ENCODE data around the gene HSD11B1L. TPM values are rescaled to one million over a fixed set of nuclear protein-coding genes. Genes with fewer than 3 reads are reported as not detected.

HSD11B1L gene
- total RNA-seq, 1 donor from 2014 or later: 10.3 TPM

DNA sequence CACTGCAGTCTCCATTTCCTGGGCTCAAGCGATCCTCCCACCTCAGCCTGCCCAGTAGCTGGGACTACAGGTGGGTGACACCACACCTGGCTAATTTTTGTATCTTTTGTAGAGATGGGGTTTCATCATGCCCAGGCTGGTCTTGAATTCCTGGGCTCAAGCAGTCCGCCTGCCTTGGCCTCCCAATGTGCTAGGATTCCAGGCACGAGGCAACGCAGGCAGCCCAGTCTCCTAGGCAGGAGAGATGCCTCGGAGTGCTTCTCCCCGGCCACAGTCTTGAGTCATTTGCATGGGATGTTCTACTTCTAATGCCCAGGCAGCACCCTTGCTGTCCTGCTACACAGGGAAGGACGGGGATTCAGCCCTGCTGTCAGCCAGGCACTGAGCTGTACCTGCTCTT is 9.2 kb upstream of the HSD11B1L start:
- no peak overlapping the region for H3K4me3 ChIP-seq
- no peak for DNase-seq (ENCODE audit: extremely low spot score in 2 of 2)
- H3K27me3 ChIP-seq: no peaks in the 10 kb centered on the region
- TF ChIP-seq POLR2AphosphoS5 (IDR thresholded peaks at IDR 0.05; ENCODE audit: insufficient read depth in 1 of 2, low read depth in 1 of 2): no peak
- TF ChIP-seq CTCF (IDR thresholded peaks at IDR 0.05): no peak
- TF ChIP-seq POLR2A (IDR thresholded peaks at IDR 0.05): no peak
- H3K36me3 ChIP-seq: peaks cover 0 to 36% of the 10 kb centered on the region in 2 donors
- intact Hi-C loops (cut with DNase I): no loop called here
- no peak overlapping the region for H3K27ac ChIP-seq
- no peaks in the 10 kb centered on the region for H3K4me1 ChIP-seq
- H3K9me3 ChIP-seq: no peaks in the 10 kb centered on the region

DNA sequence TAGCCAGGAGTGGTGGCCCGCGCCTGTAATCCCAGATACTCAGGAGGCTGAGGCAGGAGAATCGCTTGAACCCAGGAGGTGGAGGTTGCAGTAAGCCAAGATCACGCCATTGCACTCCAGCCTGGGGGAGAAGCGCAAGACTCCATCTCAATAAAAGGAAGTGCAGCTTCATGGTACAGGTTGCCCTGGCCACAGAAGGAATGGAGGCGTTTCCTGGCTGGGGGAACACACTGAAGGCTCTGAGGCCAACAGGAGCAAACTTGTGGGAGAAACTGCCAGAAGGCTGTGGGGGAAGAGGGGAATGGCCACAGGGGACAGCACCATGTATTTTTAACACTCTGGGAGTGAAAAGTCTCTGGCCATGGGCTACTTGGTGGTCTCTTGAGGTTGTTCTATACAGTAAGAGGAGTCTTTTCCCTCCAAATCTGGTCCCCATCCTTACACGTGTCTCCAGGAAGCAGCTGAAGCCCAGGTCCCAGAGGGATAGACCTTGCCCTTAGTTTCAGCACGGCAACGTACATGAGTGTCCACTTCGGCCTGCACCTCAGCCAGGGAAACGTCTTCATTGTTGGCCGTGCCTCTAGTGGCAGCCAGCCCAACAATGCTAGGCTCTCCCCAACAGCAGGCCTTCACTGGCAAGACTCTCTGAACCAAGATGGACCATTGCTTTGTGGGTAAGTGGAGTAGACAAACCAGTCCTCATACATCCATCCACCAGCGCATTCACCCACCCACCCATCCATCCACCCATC is 7.9 kb upstream of the HSD11B1L start:
- no peak overlapping the region for H3K27ac ChIP-seq
- no peak overlapping the region for H3K4me3 ChIP-seq
- no peak for TF ChIP-seq CTCF (IDR thresholded peaks at IDR 0.05)
- intact Hi-C loops (cut with DNase I): no loop called here
- no peaks in the 10 kb centered on the region for H3K9me3 ChIP-seq
- H3K27me3 ChIP-seq: no peaks in the 10 kb centered on the region
- H3K36me3 ChIP-seq: peaks cover 0 to 23% of the 10 kb centered on the region in 2 donors
- no peak for DNase-seq (ENCODE audit: extremely low spot score in 2 of 2)
- H3K4me1 ChIP-seq: no peaks in the 10 kb centered on the region

DNA sequence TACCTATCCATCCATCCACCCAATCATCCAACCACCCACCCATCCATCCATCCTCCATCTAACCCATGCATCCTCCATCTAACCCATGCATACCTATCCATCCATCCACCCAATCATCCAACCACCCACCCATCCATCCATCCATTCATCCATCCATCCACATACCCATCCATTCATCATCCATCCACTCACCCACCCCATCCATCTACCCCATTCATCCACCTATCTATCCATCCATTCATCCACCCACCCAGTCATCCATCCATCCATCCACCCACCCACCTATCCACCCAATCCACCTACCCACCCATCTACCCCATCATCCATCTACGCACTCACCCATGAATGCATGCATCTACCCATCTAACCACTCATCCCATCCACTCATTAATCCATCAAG is 7.1 kb upstream of the HSD11B1L start:
- TF ChIP-seq CTCF (IDR thresholded peaks at IDR 0.05) (no peak), POLR2AphosphoS5 (IDR thresholded peaks at IDR 0.05; ENCODE audit: insufficient read depth in 1 of 2, low read depth in 1 of 2) (no peak), POLR2A (IDR thresholded peaks at IDR 0.05) (no peak)
- H3K36me3 ChIP-seq: peaks cover 0 to 15% of the 10 kb centered on the region in 2 donors
- H3K27me3 ChIP-seq: no peaks in the 10 kb centered on the region
- no peaks in the 10 kb centered on the region for H3K9me3 ChIP-seq
- no peak overlapping the region for H3K27ac ChIP-seq
- no peak for DNase-seq (ENCODE audit: extremely low spot score in 2 of 2)
- intact Hi-C loops (cut with DNase I): no loop called here
- no peak overlapping the region for H3K4me3 ChIP-seq
- H3K4me1 ChIP-seq: peaks cover under 1% of the 10 kb centered on the region

DNA sequence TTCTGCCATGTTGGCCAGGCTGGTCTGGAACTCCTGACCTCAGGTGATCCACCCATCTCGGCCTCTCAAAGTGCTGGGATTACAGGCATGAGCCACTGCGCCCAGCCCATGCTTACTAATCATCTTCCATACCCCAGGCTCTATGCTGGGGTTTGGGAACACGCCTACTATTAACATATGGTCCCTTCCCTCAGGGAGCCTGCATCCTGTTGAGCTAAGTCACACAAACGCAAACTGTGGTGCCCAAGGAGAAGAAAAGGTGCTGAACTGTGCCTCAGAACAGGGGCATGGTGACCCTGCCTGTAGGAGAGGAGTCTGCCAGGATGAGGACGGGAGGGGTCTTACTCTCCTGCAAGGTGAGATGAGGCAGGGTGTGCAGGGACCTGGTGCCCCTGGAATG is 6.1 kb upstream of the HSD11B1L start:
- Histone ChIP-seq H3K9me3 (no peaks in the 10 kb centered on the region), H3K27ac (no peak overlapping the region), H3K4me3 (no peak overlapping the region), H3K4me1 (peaks cover 10% of the 10 kb centered on the region), H3K36me3 (peaks cover 0 to 5% of the 10 kb centered on the region in 2 donors), H3K27me3 (no peaks in the 10 kb centered on the region)
- TF ChIP-seq POLR2A (IDR thresholded peaks at IDR 0.05) (no peak), POLR2AphosphoS5 (IDR thresholded peaks at IDR 0.05; ENCODE audit: insufficient read depth in 1 of 2, low read depth in 1 of 2) (no peak), CTCF (IDR thresholded peaks at IDR 0.05) (no peak)
- intact Hi-C loops (cut with DNase I): no loop called here
- no peak for DNase-seq (ENCODE audit: extremely low spot score in 2 of 2)

- Histone ChIP-seq H3K27ac (no peak overlapping the region), H3K4me3 (no peak overlapping the region), H3K9me3 (no peaks in the 10 kb centered on the region), H3K27me3 (no peaks in the 10 kb centered on the region), H3K4me1 (peaks cover 18% of the 10 kb centered on the region), H3K36me3 (no peaks in the 10 kb centered on the region)
- TF ChIP-seq CTCF (IDR thresholded peaks at IDR 0.05) (no peak), POLR2A (IDR thresholded peaks at IDR 0.05) (no peak), POLR2AphosphoS5 (IDR thresholded peaks at IDR 0.05; ENCODE audit: insufficient read depth in 1 of 2, low read depth in 1 of 2) (no peak)
- DNase-seq (ENCODE audit: extremely low spot score in 2 of 2): no peak
- intact Hi-C loops (cut with DNase I): no loop called here
These were observed 4.6 kb upstream of the HSD11B1L start for GRCh38 chr19:5676105-5676771.

All from vagina (tissue), 2 donors.